Duodenal mucosa (tissue), 2 donors: ENCODE measurements around the gene PLBD1.

ENCODE experiments used
- H3K27ac ChIP-seq: one replicate; pipeline ENCODE4 v1.7.0; 2013; ENCODE audit warnings: low read depth, low read length
- H3K27me3 ChIP-seq, 2 donors: one replicate each; pipeline ENCODE4 v1.7.0; 2013; ENCODE audit warnings: low read length in 2 of 2, control low read depth in 1 of 2; ENCODE audit not compliant: insufficient read depth in 2 of 2, control insufficient read depth in 1 of 2
- H3K36me3 ChIP-seq, 2 donors: one replicate each; pipeline ENCODE4 v1.7.0; 2013; ENCODE audit warnings: low read length in 2 of 2, control low read depth in 1 of 2; ENCODE audit not compliant: insufficient read depth in 2 of 2, control insufficient read depth in 1 of 2
- H3K4me1 ChIP-seq, 2 donors: one replicate each; pipeline ENCODE4 v1.7.0; 2013; ENCODE audit warnings: low read length in 2 of 2, control low read depth in 1 of 2; ENCODE audit not compliant: insufficient read depth in 2 of 2, control insufficient read depth in 1 of 2
- H3K4me3 ChIP-seq, 2 donors: one replicate each; pipeline ENCODE4 v1.7.0; 2013; ENCODE audit warnings: low read length in 2 of 2, low read depth in 1 of 2
- H3K9ac ChIP-seq, 2 donors: one replicate each; pipeline ENCODE4 v1.7.0; 2013; ENCODE audit warnings: low read length in 2 of 2, low read depth in 1 of 2
- H3K9me3 ChIP-seq, 2 donors: one replicate each; pipeline ENCODE4 v1.7.0; 2013; ENCODE audit warnings: low read length in 2 of 2, control low read depth in 1 of 2; ENCODE audit not compliant: control insufficient read depth in 1 of 2

PLBD1 gene

DNA sequence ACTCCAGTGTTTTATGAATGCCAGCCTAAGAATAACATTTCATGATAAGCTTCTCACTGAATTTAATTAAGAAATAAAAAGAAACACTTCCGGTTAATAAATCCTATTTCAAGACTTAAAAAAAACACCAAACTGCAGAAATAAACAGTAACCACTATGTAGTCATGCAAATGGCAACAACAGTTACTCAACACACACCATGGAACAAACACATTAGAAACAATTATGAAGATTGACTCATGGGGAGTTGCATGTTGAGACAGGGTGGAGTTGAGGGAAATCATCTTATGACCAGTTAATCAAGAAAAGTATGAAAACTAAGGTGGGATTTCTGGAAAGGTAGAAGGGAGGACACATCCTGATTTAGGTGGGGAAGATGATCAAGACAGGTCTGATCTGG lies 52.7 kb downstream of the PLBD1 start:
- Histone ChIP-seq H3K9me3 (no peaks in the 10 kb centered on the region), H3K36me3 (peaks cover 4 to 6% of the 10 kb centered on the region in 2 donors), H3K27me3 (no peaks in the 10 kb centered on the region), H3K4me1 (no peaks in the 10 kb centered on the region), H3K27ac (no peak overlapping the region), H3K4me3 (no peak overlapping the region), H3K9ac (no peak overlapping the region)

DNA sequence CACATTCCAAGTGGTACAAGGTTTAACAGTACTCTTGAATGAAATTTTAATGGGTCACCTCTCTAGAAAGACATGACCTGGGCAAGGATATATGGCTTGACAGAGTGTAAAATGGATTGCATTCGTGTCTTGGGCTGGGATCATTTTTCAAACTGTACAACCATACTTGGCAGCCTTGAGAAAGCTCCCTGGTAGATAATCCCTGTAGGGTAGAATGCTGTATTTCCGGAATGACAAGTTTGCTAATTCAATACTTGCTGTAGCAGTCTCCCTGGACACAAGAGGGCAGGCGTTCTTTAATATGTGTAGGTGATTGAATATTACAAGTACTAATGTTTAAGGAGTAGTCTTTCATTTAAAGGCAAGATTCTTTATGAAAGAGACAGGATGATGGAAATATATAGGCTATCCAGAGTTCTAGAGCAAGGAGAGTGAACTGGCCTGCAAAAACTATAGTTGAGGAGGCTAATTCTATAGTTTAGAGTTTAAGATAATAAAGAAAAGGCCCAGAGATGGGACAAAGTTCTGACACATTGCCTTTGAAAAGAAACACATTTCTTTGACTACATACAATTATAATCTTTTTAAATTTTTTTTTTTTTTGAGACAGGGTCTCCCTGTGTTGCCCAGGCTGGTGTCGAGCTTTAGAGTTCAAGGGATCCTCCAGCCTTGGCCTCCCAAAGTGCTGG lies 53.4 kb downstream of the PLBD1 start:
- Histone ChIP-seq H3K27me3 (no peaks in the 10 kb centered on the region), H3K9me3 (no peaks in the 10 kb centered on the region), H3K36me3 (peaks cover 4% of the 10 kb centered on the region in 2 donors), H3K9ac (no peak overlapping the region), H3K27ac (no peak overlapping the region), H3K4me3 (no peak overlapping the region), H3K4me1 (no peaks in the 10 kb centered on the region)

DNA sequence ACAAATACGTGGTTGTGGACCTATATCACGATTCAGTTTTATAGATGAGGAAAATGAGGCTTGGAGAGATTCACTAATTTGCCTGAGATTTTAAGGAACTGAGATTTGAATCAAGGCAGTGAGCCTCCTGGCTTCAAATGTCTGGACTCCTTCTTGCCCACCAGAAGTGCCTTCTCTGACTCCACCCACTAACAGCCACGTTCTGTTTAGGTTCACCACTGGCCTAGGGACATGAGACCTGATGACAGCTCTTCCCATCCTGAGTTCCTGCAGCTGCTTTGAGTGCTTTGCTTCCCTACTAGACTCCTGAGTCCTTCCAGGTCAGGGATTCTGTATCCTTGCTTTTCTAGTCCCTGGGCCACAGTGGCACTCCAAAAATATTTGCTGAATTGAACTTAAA lies 57.1 kb downstream of the PLBD1 start:
- Histone ChIP-seq H3K27me3 (no peaks in the 10 kb centered on the region), H3K9me3 (no peaks in the 10 kb centered on the region), H3K36me3 (peaks cover 4 to 19% of the 10 kb centered on the region in 2 donors), H3K4me1 (no peaks in the 10 kb centered on the region), H3K4me3 (no peak overlapping the region), H3K27ac (no peak overlapping the region), H3K9ac (no peak overlapping the region)

DNA sequence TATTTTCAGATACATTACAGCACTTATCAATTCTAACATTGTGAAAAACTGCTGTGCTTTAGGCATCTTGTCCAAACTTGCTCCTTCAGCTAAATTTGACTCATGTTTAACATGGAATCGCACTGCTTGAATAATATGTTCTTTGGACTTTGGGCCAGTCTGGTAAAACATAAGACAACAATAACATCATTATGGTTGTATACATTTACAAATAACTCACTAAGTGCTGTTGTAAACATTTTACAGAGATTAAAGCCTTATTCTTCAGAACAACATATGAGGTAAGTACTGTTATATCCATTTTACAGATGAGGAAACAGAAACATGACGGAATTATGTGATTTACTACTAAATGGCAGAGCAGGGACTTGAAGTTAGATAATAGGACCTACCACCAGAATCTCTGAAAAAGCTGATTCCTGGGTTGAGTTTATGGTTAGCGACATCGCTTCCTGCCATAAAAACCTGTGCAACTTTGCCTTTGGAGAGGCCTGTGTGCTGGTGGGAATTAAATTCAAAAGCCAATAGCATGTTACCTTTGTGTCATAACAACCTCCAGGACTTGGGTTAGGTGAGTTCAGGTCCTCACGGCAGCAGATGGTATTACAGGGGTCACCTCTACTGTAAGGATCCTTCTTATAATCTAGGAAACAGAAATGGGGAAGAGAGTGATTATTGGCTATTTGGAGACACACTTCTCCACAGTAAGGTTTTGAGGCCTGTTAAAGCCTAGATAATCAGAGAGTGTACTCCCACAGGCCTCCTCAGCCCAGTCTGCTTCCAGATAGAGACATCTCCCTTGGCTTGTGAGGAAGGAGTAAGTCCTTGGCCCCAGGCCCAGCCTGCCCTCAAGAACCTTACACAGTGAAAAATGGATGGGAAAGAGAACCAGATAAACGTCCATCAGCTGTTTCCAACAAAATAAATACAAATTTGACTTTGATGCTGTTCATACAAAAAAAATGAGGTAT lies 61.8 kb downstream of the PLBD1 start:
- H3K27ac ChIP-seq, result no peak overlapping the region
- H3K36me3 ChIP-seq, result peaks cover 12 to 45% of the 10 kb centered on the region in 2 donors
- H3K4me1 ChIP-seq, result no peaks in the 10 kb centered on the region
- H3K9ac ChIP-seq, result no peak overlapping the region
- no peak overlapping the region for H3K4me3 ChIP-seq
- no peaks in the 10 kb centered on the region for H3K9me3 ChIP-seq
- H3K27me3 ChIP-seq, result no peaks in the 10 kb centered on the region

DNA sequence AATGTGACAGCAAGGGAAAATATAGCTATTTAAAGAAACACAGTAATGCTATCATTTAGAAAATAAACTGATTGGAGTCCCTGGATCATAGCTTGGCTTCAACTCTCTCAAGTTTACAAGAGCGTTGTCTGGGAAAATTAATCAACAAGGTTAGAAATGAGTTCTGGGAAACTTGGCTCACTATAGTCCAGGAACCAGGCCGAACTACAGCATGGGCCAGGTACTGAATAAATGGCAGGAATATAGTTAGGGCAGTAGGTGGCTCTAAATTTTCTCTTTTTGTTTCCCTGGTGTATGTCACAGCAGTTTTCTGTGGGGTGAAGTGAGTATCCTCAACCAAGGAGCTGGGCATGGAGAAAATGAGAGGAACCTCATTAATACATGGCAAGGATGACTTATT lies 72.4 kb downstream of the PLBD1 start:
- Histone ChIP-seq H3K36me3 (peaks cover 44 to 71% of the 10 kb centered on the region in 2 donors), H3K4me3 (no peak overlapping the region), H3K4me1 (no peaks in the 10 kb centered on the region), H3K27me3 (no peaks in the 10 kb centered on the region), H3K9me3 (no peaks in the 10 kb centered on the region), H3K9ac (no peak overlapping the region), H3K27ac (no peak overlapping the region)

DNA sequence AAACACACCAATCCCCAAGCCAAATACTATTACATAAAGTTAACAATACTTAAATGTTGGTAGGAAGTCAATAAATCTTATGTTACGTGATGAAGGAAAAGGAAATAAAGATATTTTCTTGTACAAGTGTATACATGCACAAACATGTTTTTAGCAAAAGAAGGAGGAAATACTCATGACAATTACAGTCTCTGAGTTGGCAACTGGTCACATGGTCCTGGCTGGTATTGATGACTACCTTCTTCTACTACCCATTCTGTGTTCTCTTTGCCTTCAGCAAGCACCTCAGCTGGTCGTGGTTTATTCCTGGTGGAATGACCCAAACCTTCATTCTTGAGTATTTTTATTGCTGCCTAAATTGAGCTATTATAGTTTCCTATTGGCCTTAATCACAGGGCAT lies 84.8 kb downstream of the PLBD1 start:
- no peaks in the 10 kb centered on the region for H3K4me1 ChIP-seq
- H3K27ac ChIP-seq, result no peak overlapping the region
- H3K9me3 ChIP-seq, result no peaks in the 10 kb centered on the region
- H3K9ac ChIP-seq, result no peak overlapping the region
- H3K27me3 ChIP-seq, result no peaks in the 10 kb centered on the region
- H3K4me3 ChIP-seq, result no peak overlapping the region
- peaks cover 43 to 73% of the 10 kb centered on the region in 2 donors for H3K36me3 ChIP-seq

DNA sequence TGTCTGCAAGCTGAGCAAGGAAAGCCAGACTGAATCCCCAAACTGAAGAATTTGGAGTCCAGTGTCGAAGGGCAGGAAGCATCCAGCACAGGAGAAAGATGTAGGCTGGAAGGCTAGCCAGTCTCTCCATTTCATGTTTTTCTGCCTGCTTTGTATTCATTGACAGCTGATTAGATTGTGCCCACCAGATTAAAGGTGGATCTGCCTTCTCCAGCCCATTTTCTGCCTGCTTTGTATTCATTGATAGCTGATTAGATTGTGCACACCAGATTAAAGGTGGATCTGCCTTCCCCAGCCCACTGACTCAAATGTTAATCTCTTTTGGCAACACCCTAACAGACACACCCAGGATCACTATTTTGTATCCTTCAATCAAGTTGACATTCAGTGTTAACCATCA lies 85.3 kb downstream of the PLBD1 start:
- no peak overlapping the region for H3K9ac ChIP-seq
- no peak overlapping the region for H3K4me3 ChIP-seq
- no peak overlapping the region for H3K27ac ChIP-seq
- peaks cover 44 to 72% of the 10 kb centered on the region in 2 donors for H3K36me3 ChIP-seq
- H3K27me3 ChIP-seq, result no peaks in the 10 kb centered on the region
- H3K4me1 ChIP-seq, result no peaks in the 10 kb centered on the region
- H3K9me3 ChIP-seq, result no peaks in the 10 kb centered on the region

DNA sequence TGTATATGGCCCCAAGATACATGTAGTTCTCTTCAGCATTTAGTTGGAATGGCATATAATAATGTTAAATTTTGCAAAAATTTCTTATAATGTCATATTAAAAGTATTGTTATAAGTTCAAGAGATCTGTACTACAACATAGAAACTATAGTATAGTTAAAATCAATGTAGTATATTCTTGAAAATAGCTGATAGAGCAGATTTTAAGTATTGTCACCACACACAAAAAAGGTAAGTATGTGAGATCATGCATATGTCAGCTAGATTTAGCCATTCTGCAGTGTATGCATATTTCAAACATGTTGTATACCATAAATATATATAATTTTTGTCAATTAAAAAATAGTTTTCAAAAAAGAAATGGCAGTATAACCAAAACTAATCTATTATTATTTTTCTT lies 86.5 kb downstream of the PLBD1 start:
- H3K9me3 ChIP-seq, result no peaks in the 10 kb centered on the region
- no peaks in the 10 kb centered on the region for H3K4me1 ChIP-seq
- no peak overlapping the region for H3K27ac ChIP-seq
- peaks cover 44 to 71% of the 10 kb centered on the region in 2 donors for H3K36me3 ChIP-seq
- no peaks in the 10 kb centered on the region for H3K27me3 ChIP-seq
- no peak overlapping the region for H3K9ac ChIP-seq
- H3K4me3 ChIP-seq, result no peak overlapping the region

DNA sequence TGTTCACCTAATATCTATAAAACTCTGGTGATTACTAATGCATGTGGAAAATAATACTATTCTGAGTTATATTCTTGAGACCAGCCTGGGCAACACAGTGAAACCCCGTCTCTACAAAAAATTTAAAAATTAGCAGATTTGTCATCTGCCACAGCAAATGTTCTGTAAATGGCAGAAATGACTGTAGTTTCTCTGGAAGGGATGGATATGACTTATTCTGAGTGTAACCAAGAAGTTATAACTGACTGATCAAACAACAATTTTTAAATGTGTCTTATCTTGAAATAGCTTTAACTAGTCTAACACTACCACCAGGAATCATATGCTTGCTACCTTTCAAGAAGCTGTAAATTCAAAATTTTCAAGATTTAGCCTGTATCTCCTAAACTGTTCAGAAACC lies 88.7 kb downstream of the PLBD1 start:
- Histone ChIP-seq H3K36me3 (peaks cover 49 to 66% of the 10 kb centered on the region in 2 donors), H3K4me3 (no peak overlapping the region), H3K9ac (no peak overlapping the region), H3K27me3 (no peaks in the 10 kb centered on the region), H3K27ac (no peak overlapping the region), H3K4me1 (no peaks in the 10 kb centered on the region), H3K9me3 (peaks cover 8 to 9% of the 10 kb centered on the region in 2 donors)

DNA sequence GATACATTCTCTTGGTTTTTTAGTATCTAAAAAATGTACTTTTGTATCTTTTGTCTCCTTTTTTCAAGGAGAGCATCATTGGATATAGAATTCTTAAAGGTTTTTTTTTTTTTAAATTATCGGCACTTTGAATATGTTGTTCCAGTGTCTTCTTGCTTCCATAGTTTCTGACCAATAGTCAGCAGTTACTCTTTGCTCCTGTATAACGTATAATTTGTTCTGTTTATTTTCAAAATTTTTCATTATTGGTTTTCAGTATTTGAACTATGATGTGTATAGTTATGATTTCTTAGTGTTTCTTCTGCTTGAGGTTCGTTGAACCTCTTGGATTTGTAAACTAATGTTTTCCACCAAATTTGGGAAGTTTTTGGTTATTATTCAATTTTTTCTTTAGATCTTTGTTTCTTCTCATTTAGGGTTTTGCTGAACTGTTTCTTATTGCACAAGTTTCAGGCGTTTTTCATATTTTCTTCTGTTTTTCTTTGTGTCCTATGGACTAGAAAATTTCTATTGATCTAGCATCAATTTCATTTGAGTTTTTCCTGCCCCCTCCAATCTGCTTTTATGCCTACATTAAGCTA lies 93.9 kb downstream of the PLBD1 start:
- Histone ChIP-seq H3K9me3 (peaks cover 25 to 28% of the 10 kb centered on the region in 2 donors), H3K9ac (no peak overlapping the region), H3K27ac (no peak overlapping the region), H3K36me3 (peaks cover 42 to 64% of the 10 kb centered on the region in 2 donors), H3K4me1 (no peaks in the 10 kb centered on the region), H3K4me3 (no peak overlapping the region), H3K27me3 (no peaks in the 10 kb centered on the region)
